HG03025 (cell line): ENCODE results near the gene CT45A7.
"Not testable (repeated sequence)": the region's sequence is repeated elsewhere in the genome, so short reads cannot be mapped to it uniquely, and the experiment has no call there.

ENCODE experiments used
- ATAC-seq: cut with Tn5 transposase; IDR thresholded peaks from one replicate; pipeline ENCODE4 v1.9.1; 2021; ENCODE audit warnings: mild to moderate bottlenecking, moderate library complexity; ENCODE audit not compliant: unreplicated experiment, low FRiP score

CT45A7 gene

GRCh38 chrX:135837180-135837579, at the start of gene CT45A7:
Gene CT45A7, minus strand, starts transcription at chrX:135837280. Its CDS starts 3,747 bp downstream, at chrX:135833533.
- ATAC-seq: not testable (repeated sequence)

- not testable (repeated sequence) for ATAC-seq
These were observed 45.7 kb upstream of the CT45A7 start for GRCh38 chrX:135882741-135883140.

- ATAC-seq: not testable (repeated sequence)
These were observed 34.6 kb upstream of the CT45A7 start, which contains the start of gene CT45A9 for GRCh38 chrX:135871712-135872111. Gene CT45A9, minus strand, starts transcription at chrX:135871812. Its CDS starts 3,751 bp downstream, at chrX:135868061.

GRCh38 chrX:135854438-135854837, 17.4 kb upstream of the CT45A7 start, which contains the start of gene CT45A8:
Gene CT45A8, minus strand, starts transcription at chrX:135854538. Its CDS starts 3,755 bp downstream, at chrX:135850783.
- ATAC-seq: not testable (repeated sequence)

GRCh38 chrX:135819912-135820311, 17.2 kb downstream of the CT45A7 start, which contains the start of gene CT45A2:
Gene CT45A2, minus strand, starts transcription at chrX:135820012. Its CDS starts 3,747 bp downstream, at chrX:135816265.
- not testable (repeated sequence) for ATAC-seq

- ATAC-seq: not testable (repeated sequence)
These were observed 34.4 kb downstream of the CT45A7 start, which contains the start of gene CT45A6 for GRCh38 chrX:135802687-135803086. Gene CT45A6, minus strand, starts transcription at chrX:135802787. Its CDS starts 3,794 bp downstream, at chrX:135798993.

- ATAC-seq: not testable (repeated sequence)
These were observed 51.7 kb downstream of the CT45A7 start, which contains the start of gene CT45A5 for GRCh38 chrX:135785403-135785802. Gene CT45A5, minus strand, starts transcription at chrX:135785503. Its CDS starts 3,774 bp downstream, at chrX:135781729.
